H1 (cell line): ENCODE measurements around the gene KLHL36. TPM values are rescaled to one million over a fixed set of nuclear protein-coding genes. Genes with fewer than 3 reads are reported as not detected.

ENCODE experiments used
- BCL11A ChIP-seq, 2 experiments: IDR thresholded peaks; one replicate each; pipeline ENCODE4 v1.6.1; 2011; ENCODE audit warnings: low read depth in 2 of 2, low read length in 2 of 2, mild to moderate bottlenecking in 2 of 2
- CBX5 ChIP-seq: fragments of 300-800, 300-1000 bp; sonication (generic); IDR thresholded peaks from 2 replicates; pipeline ENCODE4 v1.7.1; 2016; ENCODE audit warnings: antibody characterized with exemption, low read length, low read depth
- CHD7 ChIP-seq: fragments of 300-600 bp; sonication (generic); IDR thresholded peaks from 2 replicates; pipeline ENCODE4 v1.7.1; 2012; ENCODE audit warnings: low read length, moderate library complexity, mild to moderate bottlenecking, inconsistent platforms; ENCODE audit not compliant: insufficient replicate concordance
- CTCF ChIP-seq, 3 experiments: IDR thresholded peaks; 1 replicate in 2 of 3; 2 replicates in 1 of 3; pipeline versions ENCODE4 v1.5.1 to v1.6.1; 2011; ENCODE audit warnings: low read length in 3 of 3, mild to moderate bottlenecking in 3 of 3, inconsistent platforms in 2 of 3, low read depth in 1 of 3, moderate library complexity in 1 of 3; ENCODE audit not compliant: insufficient read depth in 1 of 3; ENCODE audit errors: control extremely low read depth in 1 of 3
- EP300 ChIP-seq, 2 experiments: IDR thresholded peaks; 1 replicate in 1 of 2; 2 replicates in 1 of 2; pipeline ENCODE4 v1.6.1; 2011 to 2012; ENCODE audit warnings: low read depth in 2 of 2, low read length in 2 of 2, mild to moderate bottlenecking in 2 of 2, borderline replicate concordance in 1 of 2, inconsistent platforms in 1 of 2, moderate library complexity in 1 of 2
- KDM5A ChIP-seq: fragments of 200-600 bp; IDR thresholded peaks from 2 replicates; pipeline ENCODE4 v1.7.1; 2012; ENCODE audit warnings: mild to moderate bottlenecking, low read length, inconsistent platforms, mixed read lengths
- POU5F1 ChIP-seq: IDR thresholded peaks from 2 replicates; pipeline ENCODE4 v1.6.1; 2011; ENCODE audit warnings: low read depth, mild to moderate bottlenecking, low read length, moderate library complexity
- RBBP5 ChIP-seq: IDR thresholded peaks from 2 replicates; pipeline ENCODE4 v1.7.1; 2012; ENCODE audit warnings: low read depth, mild to moderate bottlenecking, inconsistent platforms, low read length, moderate library complexity, borderline replicate concordance
- polyA plus RNA-seq, 7 experiments: library from polyadenylated mRNA; depleted of rRNA in 3 of 7; stranded (reverse) in 5 of 7; unstranded in 2 of 7; fragments of >200 nt in 5 of 7; fragments of 200-250 nt in 2 of 7; gene quantifications; 1 replicate in 5 of 7; 2 replicates in 1 of 7; 4 replicates in 1 of 7; pipeline versions ENCODE4 v1.2.1 to v1.2.3, GENCODE V29; 2011 to 2013; ENCODE audit warnings: missing spikeins in 2 of 7, mixed read lengths in 2 of 7
- total RNA-seq: library from RNA; stranded (reverse); fragmentation: NEBNext Ultra II Directional; extraction: Animal tissue kit (Norgen Biotek cat#: 25700); gene quantifications from 2 replicates; pipeline ENCODE4 v1.2.1, GENCODE V29; 2021

Gene KLHL36
- total and polyA plus RNA-seq, 2 of the 8 experiments (the other 6 are each of a cell fraction or from before 2014, with no cell fraction given) = 22.9 to 33.6 TPM

- no peak for TF ChIP-seq CHD7
- TF ChIP-seq CTCF (IDR thresholded peaks at IDR 0.05; ENCODE audit: control extremely low read depth in 1 of 3, insufficient read depth in 1 of 3, low read depth in 1 of 3, low read length in 3 of 3) = no peak
- TF ChIP-seq CBX5 = no peak
- no peak for TF ChIP-seq BCL11A (IDR thresholded peaks at IDR 0.05; ENCODE audit: low read depth in 2 of 2, low read length in 2 of 2)
- no peak for TF ChIP-seq RBBP5
- no peak for TF ChIP-seq POU5F1
- no peak for TF ChIP-seq KDM5A
- no peak for TF ChIP-seq EP300 (IDR thresholded peaks at IDR 0.05; ENCODE audit: borderline replicate concordance in 1 of 2, low read depth in 2 of 2, low read length in 2 of 2)
Measured at GRCh38 chr16:84660973-84661372, 12.7 kb downstream of the KLHL36 start (continued).
